HepG2 (cell line): ENCODE results near the gene BTD. TPM values are rescaled to one million over a fixed set of nuclear protein-coding genes. Genes with fewer than 3 reads are reported as not detected.
A peak's percentile ranks its signal among the peaks of the same experiment; 100 is the strongest.

Experiments used
- CREM ChIP-seq, 2 experiments: sonication (generic) in 1 of 2; formaldehyde crosslinking in 1 of 2; IDR thresholded peaks; 2 replicates each; pipeline versions ENCODE4 v1.4.0 to v1.6.1; 2016 to 2020; ENCODE audit warnings: antibody characterized with exemption in 1 of 2, mild to moderate bottlenecking in 1 of 2, missing genetic modification reagents in 1 of 2
- DRAP1 ChIP-seq: IDR thresholded peaks from 2 replicates; pipeline ENCODE4 v1.6.1; 2016; ENCODE audit warnings: missing genetic modification reagents, missing compliant biosample characterization
- ELF1 ChIP-seq: sonication (generic); formaldehyde crosslinking; IDR thresholded peaks from 2 replicates; pipeline ENCODE4 v1.4.0; 2020; ENCODE audit warnings: missing genetic modification reagents
- FOXK2 ChIP-seq: fragments of 450-650 bp; IDR thresholded peaks from 2 replicates; pipeline ENCODE4 v1.6.1; 2016
- FOXM1 ChIP-seq: sonication (generic); formaldehyde crosslinking; IDR thresholded peaks from 2 replicates; pipeline ENCODE4 v1.5.0; 2020; ENCODE audit warnings: missing genetic modification reagents
- HMGXB4 ChIP-seq, 2 experiments: sonication (generic) in 1 of 2; formaldehyde crosslinking in 1 of 2; IDR thresholded peaks; 2 replicates each; pipeline versions ENCODE4 v1.4.0 to v1.6.1; 2018 to 2020; ENCODE audit warnings: missing genetic modification reagents in 2 of 2, borderline replicate concordance in 1 of 2, low read depth in 1 of 2, mild to moderate bottlenecking in 1 of 2, missing biosample characterization in 1 of 2
- HNF1A ChIP-seq, 2 experiments: sonication (generic) in 1 of 2; formaldehyde crosslinking in 1 of 2; IDR thresholded peaks; 2 replicates each; pipeline versions ENCODE4 v1.4.0 to v1.6.1; 2016 to 2020; ENCODE audit warnings: borderline replicate concordance in 1 of 2, low read depth in 1 of 2, mild to moderate bottlenecking in 1 of 2, missing genetic modification reagents in 1 of 2
- HNRNPUL1 ChIP-seq: fragments of 200-400 bp; formaldehyde crosslinking; IDR thresholded peaks from 2 replicates; pipeline ENCODE4 v1.6.1; 2017; ENCODE audit warnings: low read depth, mild to moderate bottlenecking, low read length, moderate library complexity
- MLLT10 ChIP-seq: sonication (generic); formaldehyde crosslinking; IDR thresholded peaks from 2 replicates; pipeline ENCODE4 v1.4.0; 2020; ENCODE audit warnings: missing genetic modification reagents
- NCOR1 ChIP-seq: fragments of 200-600 bp; sonication (generic); IDR thresholded peaks from 2 replicates; pipeline ENCODE4 v1.7.0; 2017; ENCODE audit warnings: antibody characterized with exemption, low read length, borderline replicate concordance
- RARG ChIP-seq: sonication (generic); formaldehyde crosslinking; IDR thresholded peaks from 2 replicates; pipeline ENCODE4 v1.4.0; 2020; ENCODE audit warnings: low read depth, mild to moderate bottlenecking, missing genetic modification reagents
- RXRA ChIP-seq: sonication (generic); formaldehyde crosslinking; IDR thresholded peaks from 2 replicates; pipeline ENCODE4 v1.5.1; 2020; ENCODE audit warnings: missing genetic modification reagents
- SUZ12 ChIP-seq: fragments of 150-350 bp; IDR thresholded peaks from 2 replicates; pipeline ENCODE4 v1.6.1; 2014; ENCODE audit warnings: low read depth, low read length
- ZBTB46 ChIP-seq: sonication (generic); formaldehyde crosslinking; IDR thresholded peaks from 2 replicates; pipeline ENCODE4 v1.4.0; 2020; ENCODE audit warnings: mild to moderate bottlenecking, missing genetic modification reagents, borderline replicate concordance
- ZMYM4 ChIP-seq: sonication (generic); formaldehyde crosslinking; IDR thresholded peaks from 2 replicates; pipeline ENCODE4 v1.8.1; 2023; ENCODE audit warnings: mild to moderate bottlenecking, missing genetic modification reagents
- ZNF224 ChIP-seq: sonication (generic); formaldehyde crosslinking; IDR thresholded peaks from 2 replicates; pipeline ENCODE4 v1.5.0; 2020; ENCODE audit warnings: mild to moderate bottlenecking, missing genetic modification reagents
- ZNF569 ChIP-seq: sonication (generic); formaldehyde crosslinking; IDR thresholded peaks from 2 replicates; pipeline ENCODE4 v1.5.0; 2020; ENCODE audit warnings: mild to moderate bottlenecking, missing genetic modification reagents, moderate library complexity, borderline replicate concordance
- ZNF580 ChIP-seq: IDR thresholded peaks from 2 replicates; pipeline ENCODE4 v1.6.1; 2016; ENCODE audit warnings: low read depth, borderline replicate concordance
- ZNF766 ChIP-seq: sonication (generic); formaldehyde crosslinking; IDR thresholded peaks from 2 replicates; pipeline ENCODE4 v1.5.0; 2020; ENCODE audit warnings: missing genetic modification reagents, borderline replicate concordance
- polyA plus RNA-seq, 8 experiments: library from polyadenylated mRNA; depleted of rRNA in 3 of 8; stranded (reverse) in 7 of 8; unstranded in 1 of 8; fragments of >200 nt; fragmentation: Illumina TruSeq in 4 of 8; extraction: Trizol in 4 of 8; gene quantifications; 2 replicates each; pipeline versions ENCODE4 v1.2.1 to v1.2.3, GENCODE V29; 2011 to 2016; ENCODE audit warnings: low read depth in 4 of 8, missing spikeins in 1 of 8, mixed read lengths in 1 of 8; ENCODE audit not compliant: insufficient read depth in 1 of 8
- total RNA-seq, 5 experiments: library from RNA; depleted of rRNA; stranded (reverse); fragments of >200 nt; fragmentation: Illumina TruSeq; extraction: Trizol; gene quantifications; 2 replicates each; pipeline ENCODE4 v1.2.3, GENCODE V29; 2016; ENCODE audit warnings: low read depth in 1 of 5

The BTD gene
- total and polyA plus RNA-seq, 2 of the 13 experiments (the other 11 are each of a cell fraction or from before 2014, with no cell fraction given) = 15.7 to 35.5 TPM

GRCh38 chr3:15601399-15602145 lies at the start of gene BTD, which contains the start of gene HACL1 (continued):
- TF ChIP-seq ZBTB46 (CRISPR knock-in tag) (no peak), ZNF580 (peak; percentile 79; the same call in 1 of the 2 replicates), HNRNPUL1 (no peak), FOXK2 (peak; percentile 100), NCOR1 (no peak; the same call in 1 of the 2 replicates), CREM (IDR thresholded peaks at IDR 0.05) (peak; percentile 59), CREM (CRISPR knock-in tag; IDR thresholded peaks at IDR 0.05) (no peak), ELF1 (peak; percentile 74), RXRA (peak; percentile 61; the same call in 1 of the 2 replicates), ZMYM4 (CRISPR knock-in tag) (peak; percentile 98), MLLT10 (no peak), FOXM1 (CRISPR knock-in tag) (no peak), HNF1A (IDR thresholded peaks at IDR 0.05; ENCODE audit: low read depth) (no peak), HNF1A (CRISPR knock-in tag; IDR thresholded peaks at IDR 0.05; ENCODE audit: borderline replicate concordance) (peak; percentile 54; the same call in 1 of the 2 replicates), ZNF569 (no peak), RARG (CRISPR knock-in tag) (peak; percentile 74; the same call in 1 of the 2 replicates), ZNF224 (CRISPR knock-in tag) (no peak; the same call in 1 of the 2 replicates), ZNF766 (CRISPR knock-in tag) (no peak), HMGXB4 (CRISPR knock-in tag; IDR thresholded peaks at IDR 0.05; ENCODE audit: borderline replicate concordance in 1 of 2, low read depth in 1 of 2) (peak; percentile 58 to 65; a peak in 2 of 4 replicates), SUZ12 (peak; percentile 43), DRAP1 (peak; percentile 68)
